DMS79 (cell line): ENCODE results near the gene TRAM2.
A peak's percentile ranks its signal among the peaks of the same experiment; 100 is the strongest.

ENCODE experiments used
- DNase-seq: peaks from one replicate; lab custom pipeline; 2025; lab: John Stamatoyannopoulos, UW

TRAM2 gene

GRCh38 chr6:52594221-52594620 lies 17.4 kb upstream of the TRAM2 start:
- no peak for DNase-seq

GRCh38 chr6:52591832-52592231 lies 15.0 kb upstream of the TRAM2 start:
- peak; percentile 77 for DNase-seq

- DNase-seq, result peak; percentile 65
These were observed 13.5 kb upstream of the TRAM2 start for GRCh38 chr6:52590152-52590891.

- peak; percentile 51 for DNase-seq
These were observed 11.8 kb upstream of the TRAM2 start for GRCh38 chr6:52588710-52589091.

DNA sequence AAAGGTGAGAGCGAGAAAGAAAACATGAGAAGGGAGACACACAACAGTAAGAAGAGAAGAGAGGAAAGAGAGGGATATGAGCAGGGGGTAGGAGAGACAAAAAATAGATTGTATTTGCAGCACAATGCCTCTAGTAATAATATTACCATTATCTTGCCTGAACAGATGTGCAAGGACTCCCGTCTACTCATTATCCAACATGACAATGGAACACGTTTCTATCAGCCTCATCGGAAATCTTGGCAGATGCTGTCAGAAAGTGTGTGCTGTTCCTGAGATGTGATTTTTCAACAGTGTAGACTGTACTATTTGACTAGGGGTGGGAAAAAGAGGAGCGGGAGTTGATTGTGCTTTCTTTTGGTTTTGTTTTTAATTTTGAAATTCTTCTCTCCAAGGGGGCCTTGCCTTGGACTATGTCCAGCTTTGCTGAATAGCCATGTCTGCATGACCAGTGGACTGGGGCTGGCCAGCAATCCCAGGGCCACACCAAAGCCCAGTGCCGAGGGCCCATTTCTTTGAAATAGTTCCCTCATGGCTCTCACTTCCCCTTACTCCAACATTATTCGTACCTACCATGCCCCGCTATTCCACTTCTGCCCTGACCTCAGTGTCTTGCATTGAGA lies 11.3 kb upstream of the TRAM2 start:
- DNase-seq, result no peak

- DNase-seq, result no peak
These were observed 10.1 kb upstream of the TRAM2 start for GRCh38 chr6:52587001-52587400.

DNA sequence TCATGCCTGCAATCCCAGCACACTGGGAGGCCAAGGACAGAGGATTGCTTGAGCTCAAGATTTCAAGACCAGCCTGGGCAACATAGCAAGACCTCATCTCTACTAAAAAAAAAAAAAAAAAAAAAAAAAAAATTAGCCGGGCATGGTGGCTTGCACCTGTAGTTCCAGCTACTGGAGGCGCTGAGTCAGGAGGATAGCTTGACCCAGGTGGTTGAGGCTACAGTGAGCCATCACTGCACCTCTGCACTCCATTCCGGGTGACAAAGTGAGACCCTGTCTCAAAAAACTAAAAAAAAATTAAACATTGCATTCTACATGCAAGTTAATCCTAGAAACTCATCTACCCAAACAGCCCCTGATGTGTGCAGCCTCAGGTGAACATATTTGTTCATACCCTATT lies 7.3 kb upstream of the TRAM2 start:
- DNase-seq, result no peak

GRCh38 chr6:52582996-52583395 lies 6.1 kb upstream of the TRAM2 start:
- DNase-seq, result no peak

DNA sequence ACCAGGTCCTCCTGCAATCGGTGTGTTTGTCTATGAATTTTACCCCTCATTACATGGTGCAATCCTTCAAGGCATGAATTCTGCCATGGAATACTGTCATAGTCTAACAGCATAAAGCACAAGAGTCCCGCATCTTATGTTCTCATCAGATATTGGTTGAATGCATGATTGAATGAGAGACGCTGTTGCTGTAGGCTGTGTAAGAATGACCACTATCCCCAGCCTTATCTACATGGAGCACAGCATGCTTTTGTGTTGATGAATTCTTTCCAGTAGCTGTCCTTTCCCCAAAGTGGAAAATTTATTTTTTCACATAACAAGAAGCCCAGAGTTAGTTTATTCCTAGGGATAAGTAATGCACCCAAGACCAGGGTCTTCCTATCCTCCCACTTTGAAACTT lies 5.6 kb upstream of the TRAM2 start:
- no peak for DNase-seq

GRCh38 chr6:52580905-52581304 lies 4.0 kb upstream of the TRAM2 start:
- no peak for DNase-seq

GRCh38 chr6:52579006-52579660 lies 2.3 kb upstream of the TRAM2 start:
- no peak for DNase-seq

- DNase-seq, result no peak
These were observed 1.1 kb upstream of the TRAM2 start for GRCh38 chr6:52577778-52578463.

- peak; percentile 43 for DNase-seq
These were observed 353 bp downstream of the TRAM2 start for GRCh38 chr6:52576392-52577021.

DNA sequence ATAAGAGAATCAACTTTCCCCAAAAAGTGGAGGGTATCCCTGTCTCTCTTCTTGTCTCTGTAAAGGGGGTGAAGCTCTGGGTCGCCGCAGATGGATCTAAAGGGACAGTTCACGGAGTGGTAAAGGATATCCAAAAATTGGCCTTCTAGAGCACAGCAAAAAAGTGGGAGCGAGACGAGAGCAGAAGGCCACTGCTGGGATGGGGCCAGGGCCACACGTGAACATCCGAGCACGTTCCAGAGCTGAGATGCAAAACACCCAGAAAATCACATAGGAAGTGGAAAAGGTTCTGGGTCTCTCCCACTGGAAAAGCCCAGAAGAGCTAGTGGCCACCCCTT lies 837 bp downstream of the TRAM2 start:
- DNase-seq, result no peak

DNA sequence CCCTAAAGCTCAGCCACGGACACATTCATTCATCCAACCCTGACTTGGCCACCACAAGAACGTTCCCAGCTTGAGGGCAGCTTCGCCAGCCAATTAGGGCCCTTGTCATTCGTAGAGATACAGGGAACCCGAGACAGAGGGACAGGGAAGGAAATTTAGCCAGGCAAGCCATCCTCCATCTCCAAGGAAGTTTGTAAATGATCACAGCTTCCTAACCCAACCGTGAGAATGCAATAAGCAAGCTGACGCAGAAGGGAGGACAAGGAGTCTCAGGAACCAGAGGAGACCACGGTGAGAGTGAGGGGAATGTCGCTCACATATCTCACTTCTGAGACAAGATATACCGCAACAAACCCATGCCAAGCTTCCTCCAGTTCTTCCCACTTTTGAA lies 1.4 kb downstream of the TRAM2 start:
- DNase-seq, result no peak

GRCh38 chr6:52574709-52575501 lies 2.0 kb downstream of the TRAM2 start:
- no peak for DNase-seq

GRCh38 chr6:52573295-52573694 lies 3.6 kb downstream of the TRAM2 start:
- no peak for DNase-seq

GRCh38 chr6:52572536-52572935 lies 4.3 kb downstream of the TRAM2 start:
- no peak for DNase-seq

- DNase-seq, result peak; percentile 25
These were observed 5.6 kb downstream of the TRAM2 start for GRCh38 chr6:52571099-52571755.

- DNase-seq, result peak; percentile 96
These were observed 6.6 kb downstream of the TRAM2 start for GRCh38 chr6:52570291-52570700.

GRCh38 chr6:52568320-52568719 lies 8.5 kb downstream of the TRAM2 start:
- DNase-seq, result no peak
